ENCODE measurements around the gene TMEM217.

TMEM217 gene

GRCh38 chr6:37279366-37280134 is 21.6 kb upstream of the TMEM217 start:
- no peak for DNase-seq

GRCh38 chr6:37277001-37277409 is 19.1 kb upstream of the TMEM217 start:
- DNase-seq, result peak; percentile 36

GRCh38 chr6:37275350-37275749 is 17.4 kb upstream of the TMEM217 start:
- no peak for DNase-seq

- DNase-seq, result no peak
These were observed 15.7 kb upstream of the TMEM217 start for GRCh38 chr6:37273690-37274089.

GRCh38 chr6:37272834-37273566 is 15.1 kb upstream of the TMEM217 start:
- peak; percentile 81 for DNase-seq

GRCh38 chr6:37269105-37269504 is 11.2 kb upstream of the TMEM217 start:
- DNase-seq, result no peak

- DNase-seq, result no peak
These were observed 7.9 kb upstream of the TMEM217 start for GRCh38 chr6:37265860-37266259.

GRCh38 chr6:37265001-37265400 is 7.1 kb upstream of the TMEM217 start:
- DNase-seq, result no peak

- DNase-seq, result no peak
These were observed 4.6 kb upstream of the TMEM217 start for GRCh38 chr6:37262446-37263026.

- no peak for DNase-seq
These were observed 3.3 kb upstream of the TMEM217 start for GRCh38 chr6:37261198-37261597.

GRCh38 chr6:37260444-37260843 is 2.5 kb upstream of the TMEM217 start:
- peak; percentile 52 for DNase-seq

- peak; percentile 74 for DNase-seq
These were observed 2.1 kb upstream of the TMEM217 start for GRCh38 chr6:37260040-37260439.

- DNase-seq, result peak; percentile 64
These were observed 1.2 kb upstream of the TMEM217 start for GRCh38 chr6:37259191-37259590.

- no peak for DNase-seq
These were observed 611 bp upstream of the TMEM217 start for GRCh38 chr6:37258405-37259105.

- no peak for DNase-seq
These were observed 667 bp downstream of the TMEM217 start for GRCh38 chr6:37257320-37257633.

GRCh38 chr6:37256692-37257319 is 1.1 kb downstream of the TMEM217 start:
- DNase-seq, result no peak

- no peak for DNase-seq
These were observed 3.1 kb downstream of the TMEM217 start for GRCh38 chr6:37254881-37255280.

- DNase-seq, result no peak
These were observed 4.4 kb downstream of the TMEM217 start for GRCh38 chr6:37253486-37254007.

- DNase-seq, result no peak
These were observed 6.6 kb downstream of the TMEM217 start for GRCh38 chr6:37251211-37251780.

GRCh38 chr6:37244430-37245310 is 13.3 kb downstream of the TMEM217 start:
- DNase-seq, result no peak

GRCh38 chr6:37243816-37244370 is 14.1 kb downstream of the TMEM217 start:
- no peak for DNase-seq

All from activated CD4-positive, alpha-beta T cell treated with anti-CD3 and anti-CD28 coated beads, Interleukin-2, Interleukin-6, amounts not matched to agents 100 ng/mL and 50 ng/mL, durations not matched to agents 16 hours and 8 hours (primary cell).